IMR-90 (cell line): ENCODE measurements around the gene CCNB2. TPM values are rescaled to one million over a fixed set of nuclear protein-coding genes. Genes with fewer than 3 reads are reported as not detected.

Experiments used
- ATAC-seq: fragments of 200-7000 bp; cut with Tn5 transposase; 2 replicates; pipeline ENCODE4 v1.9.1; 2020; ENCODE audit warnings: low read depth, mild to moderate bottlenecking, moderate library complexity
- BruUV-seq: library from RNA; stranded (reverse); fragments of 400-500 nt; replicated peaks from 2 replicates; lab custom pipeline; 2021; lab: Mats Ljungman, UMichigan
- CTCF ChIA-PET: fragments of 300-600 bp; formaldehyde crosslinking; extraction: SDS; loops from one replicate; lab custom pipeline; 2021; ENCODE audit warnings: antibody characterized with exemption; lab: Yijun Ruan, JAX
- POLR2A ChIA-PET: fragments of 300-600 bp; sonication (Branson Sonifier 250); formaldehyde crosslinking; loops from one replicate; lab custom pipeline; 2022; ENCODE audit warnings: antibody characterized with exemption; ENCODE audit not compliant: unreplicated experiment; lab: Charles Lee
- DNase-seq: peaks from one replicate; pipeline ENCODE4 v3.0.0; 2013
- H2AFZ ChIP-seq: replicated peaks from 2 replicates; pipeline ENCODE3; 2013; ENCODE audit warnings: low read length, mild to moderate bottlenecking; ENCODE audit not compliant: poor library complexity
- H2AK5ac ChIP-seq: 2 replicates; pipeline ENCODE4 v1.6.1; 2013; ENCODE audit warnings: low read depth, low read length, inconsistent platforms
- H2AK9ac ChIP-seq: replicated peaks from 2 replicates; pipeline ENCODE3; 2013; ENCODE audit warnings: mild to moderate bottlenecking, low read depth, low read length, moderate library complexity; ENCODE audit not compliant: poor library complexity
- H2BK120ac ChIP-seq: 2 replicates; pipeline ENCODE4 v1.6.1; 2013; ENCODE audit warnings: low read depth, low read length, inconsistent platforms
- H2BK15ac ChIP-seq: 3 replicates; pipeline ENCODE4 v1.6.1; 2013; ENCODE audit warnings: low read depth, low read length, inconsistent platforms
- H2BK20ac ChIP-seq: 2 replicates; pipeline ENCODE4 v1.6.1; 2013; ENCODE audit warnings: low read depth, mild to moderate bottlenecking, inconsistent platforms, low read length, moderate library complexity
- H2BK5ac ChIP-seq: 2 replicates; pipeline ENCODE4 v1.6.1; 2013; ENCODE audit warnings: mild to moderate bottlenecking, low read depth, low read length, inconsistent platforms; ENCODE audit not compliant: poor library complexity, severe bottlenecking
- H3K14ac ChIP-seq: replicated peaks from 2 replicates; pipeline ENCODE4 v1.6.1; 2013; ENCODE audit warnings: low read depth, low read length, inconsistent platforms
- H3K18ac ChIP-seq: 2 replicates; pipeline ENCODE4 v1.6.1; 2013; ENCODE audit warnings: low read depth, low read length, control low read depth
- H3K23ac ChIP-seq: 2 replicates; pipeline ENCODE4 v1.6.1; 2013; ENCODE audit warnings: low read depth, low read length, inconsistent platforms
- H3K27ac ChIP-seq: 2 replicates; pipeline ENCODE4 v1.5.1; 2013; ENCODE audit warnings: mild to moderate bottlenecking, control low read depth, low read length; ENCODE audit not compliant: insufficient read depth
- H3K27me3 ChIP-seq: 2 replicates; pipeline ENCODE4 v1.6.1; 2013; ENCODE audit warnings: low read length; ENCODE audit not compliant: control insufficient read depth, insufficient read depth
- H3K36me3 ChIP-seq: 2 replicates; pipeline ENCODE4 v1.6.1; 2013; ENCODE audit warnings: low read length, mixed read lengths; ENCODE audit not compliant: control insufficient read depth, insufficient read depth
- H3K4ac ChIP-seq: 2 replicates; pipeline ENCODE4 v1.6.1; 2013; ENCODE audit warnings: low read depth, low read length, inconsistent platforms
- H3K4me1 ChIP-seq: 2 replicates; pipeline ENCODE4 v1.6.1; 2013; ENCODE audit warnings: low read length, mixed read lengths; ENCODE audit not compliant: control insufficient read depth, insufficient read depth
- H3K4me2 ChIP-seq: 2 replicates; pipeline ENCODE4 v1.6.1; 2013; ENCODE audit warnings: low read depth, mild to moderate bottlenecking, control low read depth, low read length, moderate library complexity
- H3K4me3 ChIP-seq: 2 replicates; pipeline ENCODE4 v1.5.1; 2013; ENCODE audit warnings: low read depth, mild to moderate bottlenecking, control low read depth, low read length, moderate library complexity; ENCODE audit not compliant: insufficient read depth
- H3K56ac ChIP-seq: 2 replicates; pipeline ENCODE4 v1.6.1; 2013; ENCODE audit warnings: low read length, inconsistent platforms; ENCODE audit not compliant: insufficient read depth; ENCODE audit errors: extremely low read depth
- H3K79me1 ChIP-seq, 2 experiments: 2 replicates each; pipeline ENCODE4 v1.6.1; 2013; ENCODE audit warnings: low read length in 2 of 2, inconsistent platforms in 1 of 2, low read depth in 1 of 2
- H3K9ac ChIP-seq: 2 replicates; pipeline ENCODE4 v1.6.1; 2013; ENCODE audit warnings: low read depth, low read length, control low read depth
- H3K9me1 ChIP-seq: 2 replicates; pipeline ENCODE4 v1.6.1; 2013; ENCODE audit warnings: low read length, inconsistent platforms; ENCODE audit not compliant: insufficient read depth
- H3K9me3 ChIP-seq: 2 replicates; pipeline ENCODE4 v1.6.1; 2013; ENCODE audit warnings: low read length; ENCODE audit not compliant: control insufficient read depth, insufficient read depth
- H4K20me1 ChIP-seq: 2 replicates; pipeline ENCODE4 v1.6.1; 2013; ENCODE audit warnings: low read length, inconsistent platforms; ENCODE audit not compliant: insufficient read depth
- H4K5ac ChIP-seq: 2 replicates; pipeline ENCODE4 v1.6.1; 2013; ENCODE audit warnings: mild to moderate bottlenecking, low read depth, low read length, control low read depth
- H4K8ac ChIP-seq, 2 experiments: 2 replicates each; pipeline ENCODE4 v1.6.1; 2013; ENCODE audit warnings: low read depth in 2 of 2, low read length in 2 of 2, control low read depth in 1 of 2, inconsistent platforms in 1 of 2
- H4K91ac ChIP-seq: 2 replicates; pipeline ENCODE4 v1.6.1; 2013; ENCODE audit warnings: low read depth, low read length, inconsistent platforms; ENCODE audit not compliant: insufficient read depth
- BHLHE40 ChIP-seq: fragments of 150-350 bp; IDR thresholded peaks from 2 replicates; pipeline ENCODE4 v1.6.1; 2016; ENCODE audit warnings: mild to moderate bottlenecking, low read depth, low read length
- CEBPB ChIP-seq: IDR thresholded peaks from 2 replicates; pipeline ENCODE4 v1.6.1; 2012; ENCODE audit warnings: low read depth, low read length, improper control_type of control experiment
- CHD1 ChIP-seq: IDR thresholded peaks from 2 replicates; pipeline ENCODE4 v1.6.1; 2012; ENCODE audit warnings: low read depth, low read length, improper control_type of control experiment
- FOS ChIP-seq: fragments of 150-350 bp; IDR thresholded peaks from 2 replicates; pipeline ENCODE4 v1.6.1; 2016; ENCODE audit warnings: low read depth, low read length
- MAFK ChIP-seq: IDR thresholded peaks from 2 replicates; pipeline ENCODE4 v1.6.1; 2012; ENCODE audit warnings: low read depth, low read length, improper control_type of control experiment
- MAZ ChIP-seq: IDR thresholded peaks from 2 replicates; pipeline ENCODE4 v1.6.1; 2012; ENCODE audit warnings: low read depth, mild to moderate bottlenecking, low read length, improper control_type of control experiment, moderate library complexity, borderline replicate concordance
- MXI1 ChIP-seq: IDR thresholded peaks from 2 replicates; pipeline ENCODE4 v1.6.1; 2012; ENCODE audit warnings: low read depth, mild to moderate bottlenecking, low read length, moderate library complexity, borderline replicate concordance
- NFE2L2 ChIP-seq: fragments of 150-350 bp; IDR thresholded peaks from 2 replicates; pipeline ENCODE4 v1.6.1; 2016; ENCODE audit warnings: low read depth, mild to moderate bottlenecking, low read length
- POLR2A ChIP-seq: IDR thresholded peaks from 2 replicates; pipeline ENCODE4 v1.6.1; 2012; ENCODE audit warnings: mild to moderate bottlenecking, low read depth, low read length
- RAD21 ChIP-seq: IDR thresholded peaks from 2 replicates; pipeline ENCODE4 v1.6.1; 2012; ENCODE audit warnings: low read length, improper control_type of control experiment
- RCOR1 ChIP-seq: IDR thresholded peaks from 2 replicates; pipeline ENCODE4 v1.6.1; 2012; ENCODE audit warnings: mild to moderate bottlenecking, low read length, improper control_type of control experiment; ENCODE audit not compliant: insufficient replicate concordance
- RFX5 ChIP-seq: IDR thresholded peaks from 2 replicates; pipeline ENCODE4 v1.8.0; 2012; ENCODE audit warnings: low read depth, mild to moderate bottlenecking, low read length, moderate library complexity
- SMC3 ChIP-seq: fragments of 150-350 bp; IDR thresholded peaks from 2 replicates; pipeline ENCODE4 v1.6.1; 2016; ENCODE audit warnings: low read depth, mild to moderate bottlenecking, antibody characterized with exemption, low read length, moderate library complexity
- WGBS, 2 experiments: methylation state at CpG; one replicate each; pipeline versions ENCODE4 v1.1.5 to v1.1.7; 2013; ENCODE audit warnings: missing lambda C conversion rate in 2 of 2; ENCODE audit not compliant: insufficient read length in 1 of 2; ENCODE audit errors: extremely low coverage in 2 of 2; 5-methylcytosine and 5-hydroxymethylcytosine counted together
- dilution Hi-C: fragments of 300-500 bp; cut with HindIII; formaldehyde crosslinking; loops from one replicate; pipeline ENCODE4 v1.14.3; 2018; ENCODE audit warnings: low sequenced_read_pairs; ENCODE audit not compliant: unreplicated experiment
- in situ Hi-C: fragments of 300-500 bp; cut with MboI; formaldehyde crosslinking; loops from 3 replicates; pipeline ENCODE4 v1.14.3; 2019; ENCODE audit warnings: low sequenced_read_pairs, inconsistent platforms, mixed read lengths
- intact Hi-C: fragments of 100-400 bp; cut with micrococcal nuclease; formaldehyde crosslinking; loops from 2 replicates; pipeline ENCODE4 v1.10.0; 2022
- polyA plus RNA-seq, 3 experiments: library from polyadenylated mRNA; depleted of rRNA; stranded (reverse); fragments of >200 nt; gene quantifications; 2 replicates each; pipeline ENCODE4 v1.2.3, GENCODE V29; 2012; ENCODE audit warnings: low replicate concordance in 1 of 3
- total RNA-seq: library from RNA; depleted of rRNA; stranded (reverse); fragments of >200 nt; gene quantifications from 2 replicates; pipeline ENCODE4 v1.2.3, GENCODE V29; 2012
- TF ChIP-seq, protein P1 (sequence below): conservative IDR thresholded peaks from 2 replicates; pipeline ENCODE4 v1.5.1; 2012; ENCODE audit warnings: mild to moderate bottlenecking, low read depth, low read length, improper control_type of control experiment
- TF ChIP-seq, protein P2 (sequence below): fragments of 150-350 bp; IDR thresholded peaks from 2 replicates; pipeline ENCODE4 v1.6.1; 2016; ENCODE audit warnings: low read depth, mild to moderate bottlenecking, low read length, moderate library complexity, borderline replicate concordance
- TF ChIP-seq, protein P3 (sequence below): fragments of 150-350 bp; IDR thresholded peaks from 2 replicates; pipeline ENCODE4 v1.6.1; 2017; ENCODE audit warnings: mild to moderate bottlenecking, antibody characterized with exemption, low read length, low read depth

The CCNB2 gene
- total and polyA plus RNA-seq, 2 of the 4 experiments (the other 2 are of a cell fraction) = 52.5 to 54.6 TPM

DNA sequence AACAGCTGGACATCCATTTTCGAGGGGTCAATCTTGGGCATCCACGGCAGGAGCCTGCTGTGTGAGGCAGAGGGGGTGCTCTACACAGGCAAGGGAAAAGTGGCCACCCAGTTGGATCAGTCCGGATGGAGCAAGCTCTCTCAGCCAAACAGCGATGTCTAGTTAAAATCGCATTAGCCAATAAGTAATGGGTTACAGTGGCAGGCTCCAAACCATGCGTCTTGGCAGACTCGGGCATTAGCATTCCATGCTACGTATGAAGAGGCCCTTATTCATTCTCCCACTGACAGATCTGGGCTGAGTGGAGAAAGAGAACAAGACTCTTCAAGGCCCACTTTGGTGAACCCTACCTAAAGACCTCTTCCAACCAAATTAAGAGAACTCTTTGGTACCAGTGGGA lies 49.3 kb downstream of the CCNB2 start:
- no peak overlapping the region for H3K4me3 ChIP-seq
- no peak overlapping the region for H3K56ac ChIP-seq
- H2BK120ac ChIP-seq = no peak overlapping the region
- intact Hi-C loops = no loop called here
- no peak overlapping the region for H4K5ac ChIP-seq
- no peak for DNase-seq
- TF ChIP-seq CHD1 = no peak
- TF ChIP-seq POLR2A = no peak
- no peak for TF ChIP-seq MAZ
- no peak for TF ChIP-seq CEBPB
- no peak for TF ChIP-seq MAFK
- TF ChIP-seq RAD21 = no peak
- no peak for TF ChIP-seq BHLHE40
- TF ChIP-seq MXI1 = no peak
- TF ChIP-seq NFE2L2 = no peak
- TF ChIP-seq, protein P1, sequence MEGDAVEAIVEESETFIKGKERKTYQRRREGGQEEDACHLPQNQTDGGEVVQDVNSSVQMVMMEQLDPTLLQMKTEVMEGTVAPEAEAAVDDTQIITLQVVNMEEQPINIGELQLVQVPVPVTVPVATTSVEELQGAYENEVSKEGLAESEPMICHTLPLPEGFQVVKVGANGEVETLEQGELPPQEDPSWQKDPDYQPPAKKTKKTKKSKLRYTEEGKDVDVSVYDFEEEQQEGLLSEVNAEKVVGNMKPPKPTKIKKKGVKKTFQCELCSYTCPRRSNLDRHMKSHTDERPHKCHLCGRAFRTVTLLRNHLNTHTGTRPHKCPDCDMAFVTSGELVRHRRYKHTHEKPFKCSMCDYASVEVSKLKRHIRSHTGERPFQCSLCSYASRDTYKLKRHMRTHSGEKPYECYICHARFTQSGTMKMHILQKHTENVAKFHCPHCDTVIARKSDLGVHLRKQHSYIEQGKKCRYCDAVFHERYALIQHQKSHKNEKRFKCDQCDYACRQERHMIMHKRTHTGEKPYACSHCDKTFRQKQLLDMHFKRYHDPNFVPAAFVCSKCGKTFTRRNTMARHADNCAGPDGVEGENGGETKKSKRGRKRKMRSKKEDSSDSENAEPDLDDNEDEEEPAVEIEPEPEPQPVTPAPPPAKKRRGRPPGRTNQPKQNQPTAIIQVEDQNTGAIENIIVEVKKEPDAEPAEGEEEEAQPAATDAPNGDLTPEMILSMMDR = no peak
- TF ChIP-seq, protein P2, sequence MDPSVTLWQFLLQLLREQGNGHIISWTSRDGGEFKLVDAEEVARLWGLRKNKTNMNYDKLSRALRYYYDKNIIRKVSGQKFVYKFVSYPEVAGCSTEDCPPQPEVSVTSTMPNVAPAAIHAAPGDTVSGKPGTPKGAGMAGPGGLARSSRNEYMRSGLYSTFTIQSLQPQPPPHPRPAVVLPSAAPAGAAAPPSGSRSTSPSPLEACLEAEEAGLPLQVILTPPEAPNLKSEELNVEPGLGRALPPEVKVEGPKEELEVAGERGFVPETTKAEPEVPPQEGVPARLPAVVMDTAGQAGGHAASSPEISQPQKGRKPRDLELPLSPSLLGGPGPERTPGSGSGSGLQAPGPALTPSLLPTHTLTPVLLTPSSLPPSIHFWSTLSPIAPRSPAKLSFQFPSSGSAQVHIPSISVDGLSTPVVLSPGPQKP = no peak
- no peak for TF ChIP-seq FOS
- TF ChIP-seq, protein P3, sequence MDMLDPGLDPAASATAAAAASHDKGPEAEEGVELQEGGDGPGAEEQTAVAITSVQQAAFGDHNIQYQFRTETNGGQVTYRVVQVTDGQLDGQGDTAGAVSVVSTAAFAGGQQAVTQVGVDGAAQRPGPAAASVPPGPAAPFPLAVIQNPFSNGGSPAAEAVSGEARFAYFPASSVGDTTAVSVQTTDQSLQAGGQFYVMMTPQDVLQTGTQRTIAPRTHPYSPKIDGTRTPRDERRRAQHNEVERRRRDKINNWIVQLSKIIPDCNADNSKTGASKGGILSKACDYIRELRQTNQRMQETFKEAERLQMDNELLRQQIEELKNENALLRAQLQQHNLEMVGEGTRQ = no peak
- TF ChIP-seq RFX5 = no peak
- TF ChIP-seq SMC3 = no peak
- TF ChIP-seq RCOR1 = no peak
- no peaks in the 10 kb centered on the region for H4K20me1 ChIP-seq
- no peak overlapping the region for H4K91ac ChIP-seq
- no peaks in the 10 kb centered on the region for H3K9me3 ChIP-seq
- CTCF ChIA-PET = no interaction called here
- in situ Hi-C loops = loop anchor here (5.0 kb wide), 1 partner anchor 338 kb away; no protein-coding TSS in a partner anchor
- H3K14ac ChIP-seq = no peak overlapping the region
- no peak overlapping the region for H2AK5ac ChIP-seq
- H3K27ac ChIP-seq = no peak overlapping the region
- H4K8ac ChIP-seq = no peak overlapping the region
- no peak for ATAC-seq
- no peak overlapping the region for H3K23ac ChIP-seq
- dilution Hi-C loops = no loop called here
- peaks cover 34% of the 10 kb centered on the region for H3K36me3 ChIP-seq
- H2AFZ ChIP-seq = no peak overlapping the region
- H2AK9ac ChIP-seq = no peak overlapping the region
- H2BK15ac ChIP-seq = no peak overlapping the region
- BruUV-seq = no TSS peak
- H3K27me3 ChIP-seq = no peaks in the 10 kb centered on the region
- 0 out of 2 replicates have a peak, but pooled peaks cover 2% of the 10 kb centered on the region for H3K4me1 ChIP-seq
- POLR2A ChIA-PET = no interaction called here
- no peak overlapping the region for H3K4me2 ChIP-seq
- no peak overlapping the region for H3K9ac ChIP-seq
- no peak overlapping the region for H3K18ac ChIP-seq
- H3K9me1 ChIP-seq = peaks cover 5% of the 10 kb centered on the region; the same call in 1 of the 2 replicates
- H3K79me1 ChIP-seq = peaks cover 0 to 5% of the 10 kb centered on the region in 2 experiments; a peak in 2 of 4 replicates
- no peak overlapping the region for H2BK20ac ChIP-seq
- no peak overlapping the region for H2BK5ac ChIP-seq
- WGBS, 2 experiments = 88% methylated on average over 4 of the region's 8 CpGs; no CpG with 5 or more reads in 1 of the 2 experiments
- H3K4ac ChIP-seq = no peak overlapping the region
